GM19468 (cell line): Measurements from ENCODE around the gene KREMEN1.

ENCODE experiments used
- ATAC-seq: cut with Tn5 transposase; IDR thresholded peaks from one replicate; pipeline ENCODE4 v1.9.1; 2021; ENCODE audit warnings: mild to moderate bottlenecking, moderate library complexity, moderate number of reproducible peaks; ENCODE audit not compliant: unreplicated experiment; ENCODE audit errors: extremely low read depth

The KREMEN1 gene

GRCh38 chr22:29165321-29166060 lies 92.7 kb downstream of the KREMEN1 start:
- ATAC-seq = no peak

- ATAC-seq = no peak
Measured at GRCh38 chr22:29166180-29166579, 93.3 kb downstream of the KREMEN1 start.

- peak; percentile 94 for ATAC-seq
Measured at GRCh38 chr22:29167032-29167911, 94.4 kb downstream of the KREMEN1 start.

GRCh38 chr22:29171721-29172120 lies 98.9 kb downstream of the KREMEN1 start:
- no peak for ATAC-seq

- ATAC-seq = no peak
Measured at GRCh38 chr22:29172216-29172615, 99.4 kb downstream of the KREMEN1 start.

GRCh38 chr22:29175312-29175835 lies 102.5 kb downstream of the KREMEN1 start:
- no peak for ATAC-seq

- no peak for ATAC-seq
Measured at GRCh38 chr22:29183971-29184848, 111.4 kb downstream of the KREMEN1 start.

GRCh38 chr22:29184849-29185490 lies 112.1 kb downstream of the KREMEN1 start:
- no peak for ATAC-seq

- ATAC-seq = no peak
Measured at GRCh38 chr22:29186302-29186701, 113.5 kb downstream of the KREMEN1 start.

GRCh38 chr22:29187831-29188230 lies 115.0 kb downstream of the KREMEN1 start:
- no peak for ATAC-seq

- ATAC-seq = no peak
Measured at GRCh38 chr22:29190051-29190450, 117.2 kb downstream of the KREMEN1 start.

GRCh38 chr22:29190918-29191317 lies 118.1 kb downstream of the KREMEN1 start:
- no peak for ATAC-seq

GRCh38 chr22:29193021-29193420 lies 120.2 kb downstream of the KREMEN1 start:
- ATAC-seq = no peak

GRCh38 chr22:29194184-29194583 lies 121.3 kb downstream of the KREMEN1 start:
- no peak for ATAC-seq

GRCh38 chr22:29195118-29195963 lies 122.5 kb downstream of the KREMEN1 start:
- ATAC-seq = no peak

- ATAC-seq = no peak
Measured at GRCh38 chr22:29195964-29196666, 123.3 kb downstream of the KREMEN1 start.

- ATAC-seq = no peak
Measured at GRCh38 chr22:29197096-29197495, 124.3 kb downstream of the KREMEN1 start.

- ATAC-seq = no peak
Measured at GRCh38 chr22:29198240-29198639, 125.4 kb downstream of the KREMEN1 start.
